Hepatocyte (in vitro differentiated cells): ENCODE measurements around the gene PERCC1.

Source experiments
- EZH2 ChIP-seq: fragments of 200-600 bp; sonication (generic); IDR thresholded peaks from 2 replicates; pipeline ENCODE4 v1.6.1; 2016; ENCODE audit warnings: antibody characterized with exemption, mild to moderate bottlenecking, borderline replicate concordance
- TF ChIP-seq, protein P1 (sequence below): fragments of 200-600 bp; sonication (generic); IDR thresholded peaks from 2 replicates; pipeline ENCODE4 v1.5.1; 2016; ENCODE audit warnings: antibody characterized with exemption, mild to moderate bottlenecking; ENCODE audit not compliant: poor library complexity

DNA sequence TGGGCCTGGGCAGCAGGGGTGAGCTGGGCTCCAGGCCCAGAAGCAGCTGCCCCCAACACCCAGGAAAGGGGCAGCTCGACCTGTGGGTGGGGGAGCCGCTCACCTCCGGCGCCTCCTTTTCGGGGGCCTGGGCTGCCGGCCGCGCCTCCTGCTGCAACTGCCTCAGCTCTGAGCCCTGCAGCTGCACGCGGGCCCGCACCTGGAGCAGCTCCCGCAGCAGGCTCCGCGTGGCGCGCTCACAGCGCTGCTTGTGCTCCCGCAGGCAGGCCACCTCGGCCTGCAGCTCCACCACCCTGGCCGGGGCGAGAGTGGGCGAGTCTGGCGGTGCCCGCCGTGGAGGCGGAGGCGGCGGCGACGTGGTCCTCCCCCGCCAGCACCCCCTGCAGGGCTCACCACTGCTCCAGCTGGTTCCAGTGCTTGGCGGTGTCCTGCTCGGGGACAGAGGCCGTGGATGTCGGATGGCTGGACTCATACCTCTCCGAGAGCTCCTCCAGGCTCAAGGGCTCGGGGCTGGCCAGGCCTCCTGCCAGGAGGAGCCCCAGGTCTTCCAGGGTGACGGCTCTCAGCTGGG lies 12.6 kb downstream of the PERCC1 start:
- TF ChIP-seq, protein P1, sequence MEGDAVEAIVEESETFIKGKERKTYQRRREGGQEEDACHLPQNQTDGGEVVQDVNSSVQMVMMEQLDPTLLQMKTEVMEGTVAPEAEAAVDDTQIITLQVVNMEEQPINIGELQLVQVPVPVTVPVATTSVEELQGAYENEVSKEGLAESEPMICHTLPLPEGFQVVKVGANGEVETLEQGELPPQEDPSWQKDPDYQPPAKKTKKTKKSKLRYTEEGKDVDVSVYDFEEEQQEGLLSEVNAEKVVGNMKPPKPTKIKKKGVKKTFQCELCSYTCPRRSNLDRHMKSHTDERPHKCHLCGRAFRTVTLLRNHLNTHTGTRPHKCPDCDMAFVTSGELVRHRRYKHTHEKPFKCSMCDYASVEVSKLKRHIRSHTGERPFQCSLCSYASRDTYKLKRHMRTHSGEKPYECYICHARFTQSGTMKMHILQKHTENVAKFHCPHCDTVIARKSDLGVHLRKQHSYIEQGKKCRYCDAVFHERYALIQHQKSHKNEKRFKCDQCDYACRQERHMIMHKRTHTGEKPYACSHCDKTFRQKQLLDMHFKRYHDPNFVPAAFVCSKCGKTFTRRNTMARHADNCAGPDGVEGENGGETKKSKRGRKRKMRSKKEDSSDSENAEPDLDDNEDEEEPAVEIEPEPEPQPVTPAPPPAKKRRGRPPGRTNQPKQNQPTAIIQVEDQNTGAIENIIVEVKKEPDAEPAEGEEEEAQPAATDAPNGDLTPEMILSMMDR: no peak
- no peak for TF ChIP-seq EZH2
